ENCODE data around the gene TRMT2A. TPM values are rescaled to one million over a fixed set of nuclear protein-coding genes. Genes with fewer than 3 reads are reported as not detected.

The TRMT2A gene
- total and polyA plus RNA-seq, 2 of the 8 experiments (the other 6 are each of a cell fraction or from before 2014, with no cell fraction given) = 44.9 to 50.3 TPM

DNA sequence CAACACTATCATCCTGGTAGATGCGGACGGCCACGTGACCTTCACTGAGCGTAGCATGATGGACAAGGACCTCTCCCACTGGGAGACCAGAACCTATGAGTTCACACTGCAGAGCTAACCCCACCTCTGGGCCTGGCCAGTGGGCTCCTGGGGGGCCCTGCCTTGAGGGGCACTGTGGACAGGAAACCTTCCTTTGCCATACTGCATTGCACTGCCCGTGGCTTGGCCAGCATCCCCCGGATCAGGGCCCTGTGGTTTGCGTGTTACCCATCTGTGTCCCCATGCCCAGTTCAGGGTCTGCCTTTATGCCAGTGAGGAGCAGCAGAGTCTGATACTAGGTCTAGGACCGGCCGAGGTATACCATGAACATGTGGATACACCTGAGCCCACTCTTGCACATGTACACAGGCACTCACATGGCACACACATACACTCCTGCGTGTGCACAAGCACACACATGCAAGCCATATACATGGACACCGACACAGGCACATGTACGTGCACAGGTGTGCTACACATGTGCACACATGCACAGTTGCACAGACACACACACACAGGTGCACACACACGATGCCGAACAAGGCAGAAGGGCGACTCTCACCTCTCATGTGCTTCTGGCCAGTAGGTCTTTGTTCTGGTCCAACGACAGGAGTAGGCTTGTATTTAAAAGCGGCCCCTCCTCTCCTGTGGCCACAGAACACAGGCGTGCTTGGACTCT lies 52.3 kb downstream of the TRMT2A start:
- Histone ChIP-seq H4K8ac (ENCODE audit: extremely low read depth, insufficient read depth, low read length) (no peak overlapping the region), H3K4me2 (ENCODE audit: insufficient read depth in 1 of 2, low read depth in 2 of 2, low read length in 2 of 2) (no peak overlapping the region), H3K23ac (ENCODE audit: insufficient read length) (no peak overlapping the region), H3K18ac (ENCODE audit: extremely low read depth, low read length) (no peak overlapping the region), H2AK5ac (ENCODE audit: low read depth, low read length) (no peak overlapping the region), H2BK20ac (ENCODE audit: low read length) (no peak overlapping the region), H2AFZ (ENCODE audit: low read length) (no peak overlapping the region), H2BK15ac (ENCODE audit: low read length) (no peak overlapping the region), H3K79me1 (ENCODE audit: low read depth, low read length) (no peaks in the 10 kb centered on the region), H2BK12ac (ENCODE audit: low read depth, low read length) (no peak overlapping the region), H3K9ac (replicated peaks in 1 of 4; ENCODE audit: extremely low read depth in 1 of 4, low read depth in 3 of 4, low read length in 3 of 4) (no peak overlapping the region), H3K79me2 (ENCODE audit: control insufficient read depth in 1 of 2, insufficient read depth in 2 of 2, low read length in 2 of 2) (no peaks in the 10 kb centered on the region), H3K27ac (ENCODE audit: low read depth, low read length) (no peak overlapping the region), H3K4me3 (ENCODE audit: extremely low read depth in 1 of 4, insufficient read depth in 2 of 4, low read depth in 3 of 4, low read length in 4 of 4) (no peak overlapping the region), H4K20me1 (replicated peaks in 1 of 2; ENCODE audit: control insufficient read depth in 1 of 2, insufficient read depth in 2 of 2, low read length in 2 of 2) (peaks cover 0 to 6% of the 10 kb centered on the region in 2 experiments), H3K23me2 (ENCODE audit: low read depth, low read length) (no peaks in the 10 kb centered on the region), H3K14ac (ENCODE audit: insufficient read length) (no peak overlapping the region), H3K9me3 (ENCODE audit: insufficient read depth in 2 of 2, low read depth in 1 of 2, low read length in 1 of 2) (no peaks in the 10 kb centered on the region), H3K56ac (replicated peaks; ENCODE audit: insufficient read length, low read depth, low read length) (no peak overlapping the region), H4K91ac (replicated peaks; ENCODE audit: insufficient read length, low read length) (no peak overlapping the region), H4K5ac (ENCODE audit: insufficient read length, low read depth, low read length) (no peak overlapping the region), H3K27me3 (replicated peaks in 1 of 4; ENCODE audit: control insufficient read depth in 3 of 4, extremely low read depth in 1 of 4, insufficient read depth in 3 of 4, low read length in 3 of 4) (no peaks in the 10 kb centered on the region; a peak in 3 of 7 replicates), H2BK5ac (ENCODE audit: low read depth, low read length) (no peak overlapping the region), H3K4me1 (replicated peaks in 1 of 4; ENCODE audit: control insufficient read depth in 3 of 4, insufficient read depth in 4 of 4, low read length in 3 of 4) (no peaks in the 10 kb centered on the region), H3K36me3 (ENCODE audit: control insufficient read depth in 2 of 4, insufficient read depth in 4 of 4, low read length in 3 of 4) (no peaks in the 10 kb centered on the region), H2BK120ac (replicated peaks; ENCODE audit: low read depth, low read length) (no peak overlapping the region), H3K4ac (replicated peaks; ENCODE audit: insufficient read length, low read depth, low read length) (no peak overlapping the region)
- POLR2A ChIA-PET (ENCODE audit: partially characterized antibody) = no interaction called here
- no peak for FAIRE-seq
- TF ChIP-seq GABPA (IDR thresholded peaks at IDR 0.05; ENCODE audit: borderline replicate concordance, insufficient read depth, low read length) (no peak), RNF2 (IDR thresholded peaks at IDR 0.05; ENCODE audit: borderline replicate concordance, low read depth, low read length, missing control alignments, poor library complexity, severe bottlenecking) (no peak), SIRT6 (IDR thresholded peaks at IDR 0.05; ENCODE audit: low read length) (no peak)
- DNase-seq (ENCODE audit: low read depth in 1 of 2, low spot score in 2 of 2) = no peak
- CTCF ChIA-PET (ENCODE audit: partially characterized antibody) = no interaction called here
- WGBS, 2 experiments (ENCODE audit: extremely low coverage in 1 of 2, insufficient coverage in 1 of 2, insufficient read length in 1 of 2, insufficient replicate concordance in 2 of 2, low coverage in 1 of 2, low lambda C conversion rate in 2 of 2, missing lambda C conversion rate in 1 of 2) = 94% methylated on average over 18 of the region's 18 CpGs; no CpG with 5 or more reads in 1 of the 2 experiments
